GM21447 (cell line): Measurements from ENCODE around the gene TFPI.
"Not testable (repeated sequence)": the region's sequence is repeated elsewhere in the genome, so short reads cannot be mapped to it uniquely, and the experiment has no call there.

ENCODE experiments used
- ATAC-seq: cut with Tn5 transposase; IDR thresholded peaks from one replicate; pipeline ENCODE4 v1.9.1; 2021; ENCODE audit not compliant: unreplicated experiment

Gene TFPI

DNA sequence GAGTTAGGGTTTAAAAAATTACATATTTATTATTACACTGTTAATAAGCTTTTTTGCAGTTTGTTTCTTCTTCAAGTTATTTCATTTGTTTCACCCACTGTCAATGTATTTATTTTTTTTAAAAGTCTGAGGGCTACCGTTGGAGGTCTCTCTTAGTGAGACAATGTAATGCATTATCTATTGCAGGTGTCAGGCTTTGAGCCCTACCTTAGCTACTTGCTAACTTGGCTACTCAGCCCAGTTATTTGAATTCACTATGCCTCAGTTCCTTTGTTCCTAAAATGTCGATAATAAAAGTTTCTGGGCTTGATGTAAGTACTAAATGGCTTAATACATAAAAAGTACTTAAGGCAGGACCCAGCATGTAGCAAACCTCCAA, 458 bp upstream of the TFPI start:
- ATAC-seq, result no peak

GRCh38 chr2:187552828-187553681, 1.2 kb downstream of the TFPI start:
- ATAC-seq, result no peak

GRCh38 chr2:187552381-187552780, 1.9 kb downstream of the TFPI start:
- ATAC-seq, result no peak

GRCh38 chr2:187550857-187551256, 3.4 kb downstream of the TFPI start:
- ATAC-seq, result no peak

- ATAC-seq, result no peak
These were observed 4.2 kb downstream of the TFPI start for GRCh38 chr2:187549951-187550555.

GRCh38 chr2:187549193-187549592, 5.0 kb downstream of the TFPI start:
- ATAC-seq, result no peak

DNA sequence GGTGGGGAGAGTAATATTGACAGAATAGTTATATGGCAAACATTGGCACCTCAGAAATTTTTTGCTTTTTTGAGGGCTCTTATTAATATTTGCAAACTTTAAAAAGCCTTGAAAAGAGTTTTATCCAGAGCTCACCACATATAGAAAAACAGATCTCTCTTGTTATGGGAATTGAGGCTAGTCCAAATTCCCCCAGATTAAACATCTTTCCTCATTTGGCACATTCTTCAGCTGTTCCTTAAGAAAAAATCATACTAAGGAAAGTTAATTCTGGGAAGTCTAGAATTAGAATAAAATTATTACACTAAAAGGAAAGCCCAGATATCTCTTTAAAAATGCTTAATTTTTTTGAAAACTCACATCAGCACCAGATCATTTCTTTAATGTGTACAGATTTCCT, 5.6 kb downstream of the TFPI start:
- no peak for ATAC-seq

GRCh38 chr2:187547353-187547979, 6.8 kb downstream of the TFPI start:
- no peak for ATAC-seq

- ATAC-seq, result no peak
These were observed 7.4 kb downstream of the TFPI start for GRCh38 chr2:187546762-187547333.

DNA sequence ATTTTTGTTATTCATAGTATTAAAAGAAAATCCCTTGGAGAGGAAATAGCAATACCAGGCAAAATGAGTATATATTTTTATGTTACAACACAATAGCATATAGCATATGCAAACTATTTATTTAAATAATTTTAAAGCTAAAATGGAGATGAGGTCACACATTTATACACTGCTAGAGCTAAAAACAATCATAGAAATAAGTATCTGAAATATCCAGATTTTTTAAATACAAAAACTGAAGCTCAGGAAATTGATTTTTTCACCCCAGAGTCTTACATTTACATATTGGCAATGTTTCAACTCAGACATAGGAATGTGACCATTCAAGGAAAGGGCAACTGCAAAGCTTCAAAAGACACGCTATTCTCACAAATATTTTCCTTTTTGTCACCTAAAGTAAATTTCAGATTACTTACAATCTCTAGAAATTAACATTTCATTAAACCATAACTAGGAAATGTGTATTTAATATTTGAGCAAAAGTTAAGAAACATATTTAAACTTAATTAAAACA, 8.9 kb downstream of the TFPI start:
- ATAC-seq, result no peak

GRCh38 chr2:187544371-187545080, 9.7 kb downstream of the TFPI start:
- ATAC-seq, result no peak

GRCh38 chr2:187543488-187543887, 10.7 kb downstream of the TFPI start:
- no peak for ATAC-seq

- ATAC-seq, result no peak
These were observed 12.1 kb downstream of the TFPI start for GRCh38 chr2:187542123-187542522.

GRCh38 chr2:187541086-187542085, 12.8 kb downstream of the TFPI start:
- no peak for ATAC-seq

DNA sequence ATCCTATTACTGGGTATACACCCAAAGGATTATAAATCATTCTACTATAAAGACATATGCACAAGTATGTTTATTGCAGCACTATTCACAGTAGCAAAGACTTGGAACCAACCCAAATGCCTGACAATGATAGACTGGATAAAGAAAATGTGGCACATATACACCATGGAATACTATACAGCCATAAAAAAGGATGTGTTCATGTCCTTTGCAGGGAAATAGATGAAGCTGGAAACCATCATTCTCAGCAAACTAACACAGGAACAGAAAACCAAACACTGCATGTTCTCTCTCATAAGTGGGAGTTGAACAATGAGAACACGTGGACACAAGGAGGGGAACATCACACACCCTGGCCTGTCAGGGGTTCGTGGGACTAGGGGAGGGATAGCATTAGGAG, 16.0 kb downstream of the TFPI start:
- ATAC-seq, result not testable (repeated sequence)

DNA sequence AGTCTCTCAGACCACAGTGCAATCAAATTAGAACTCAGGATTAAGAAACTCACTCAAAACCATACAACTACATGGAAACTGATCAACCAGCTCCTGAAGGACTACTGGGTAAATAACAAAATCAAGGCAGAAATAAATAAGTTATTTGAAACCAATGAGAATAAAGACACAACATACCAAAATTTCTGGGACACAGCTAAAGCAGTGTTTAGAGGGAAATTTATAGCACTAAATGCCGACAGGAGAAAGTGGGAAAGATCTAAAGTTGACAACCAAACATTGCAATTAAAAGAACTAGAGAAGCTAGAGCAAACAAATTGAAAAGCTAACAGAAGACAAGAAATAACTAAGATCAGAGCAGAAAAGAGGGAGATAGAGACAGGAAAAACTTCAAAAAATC, 18.9 kb downstream of the TFPI start:
- ATAC-seq, result not testable (repeated sequence)

- ATAC-seq, result no peak
These were observed 21.7 kb downstream of the TFPI start for GRCh38 chr2:187532333-187533120.

DNA sequence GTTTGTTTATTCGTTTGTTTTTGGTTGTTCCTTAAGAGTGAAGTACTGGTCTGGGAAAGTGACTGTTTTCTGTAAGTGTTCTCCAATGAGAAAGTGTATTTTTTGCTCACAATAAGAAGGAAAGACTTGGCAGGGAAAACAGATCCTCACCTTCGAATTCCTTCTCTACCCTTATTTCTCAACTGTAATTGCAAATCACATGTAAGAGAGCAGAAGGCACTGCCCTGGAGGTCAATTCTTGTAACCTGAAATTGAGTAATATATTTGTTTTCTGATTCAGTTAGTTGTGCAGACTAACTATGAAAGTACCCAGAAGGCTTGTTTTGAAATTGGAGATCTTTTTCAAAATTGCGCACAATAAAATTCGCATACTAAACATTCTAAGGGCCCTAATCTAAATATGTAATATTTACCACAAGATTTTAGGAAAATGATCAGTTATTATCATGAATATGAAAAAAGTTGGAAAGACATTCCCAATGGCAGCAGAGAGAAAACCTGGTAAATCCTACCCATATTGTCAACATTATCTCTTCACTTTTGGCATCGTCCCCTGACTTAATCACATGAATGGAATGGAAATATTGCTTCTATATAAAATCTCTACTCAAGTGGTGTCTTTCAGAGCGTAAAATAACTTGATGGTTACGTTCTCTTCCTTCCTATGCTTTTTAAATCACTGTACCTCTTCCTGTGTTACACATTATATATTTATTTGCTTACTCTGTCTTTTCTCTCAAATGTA, 24.1 kb downstream of the TFPI start:
- no peak for ATAC-seq
